ENCODE data around the gene BBLN.

BBLN gene

GRCh38 chr9:128151309-128152132 is 8.5 kb upstream of the BBLN start:
- in situ Hi-C loops (cut with MboI; ENCODE audit: low pct_unique_long_range_greater_than_20kb, low sequenced_read_pairs, unreplicated experiment): no loop called here
- no peak for TF ChIP-seq CTCF (IDR thresholded peaks at IDR 0.05; ENCODE audit: extremely low read depth, insufficient read depth, missing control alignments)
- DNase-seq (ENCODE audit: low spot score): no peak

- DNase-seq (ENCODE audit: low spot score): no peak
- no peak for TF ChIP-seq CTCF (IDR thresholded peaks at IDR 0.05; ENCODE audit: extremely low read depth, insufficient read depth, missing control alignments)
- in situ Hi-C loops (cut with MboI; ENCODE audit: low pct_unique_long_range_greater_than_20kb, low sequenced_read_pairs, unreplicated experiment): no loop called here
Measured at GRCh38 chr9:128152133-128153059, 7.7 kb upstream of the BBLN start.

- TF ChIP-seq CTCF (IDR thresholded peaks at IDR 0.05; ENCODE audit: extremely low read depth, insufficient read depth, missing control alignments): no peak
- DNase-seq (ENCODE audit: low spot score): no peak
- in situ Hi-C loops (cut with MboI; ENCODE audit: low pct_unique_long_range_greater_than_20kb, low sequenced_read_pairs, unreplicated experiment): no loop called here
Measured at GRCh38 chr9:128153060-128153946, 6.8 kb upstream of the BBLN start.

- no peak for TF ChIP-seq CTCF (IDR thresholded peaks at IDR 0.05; ENCODE audit: extremely low read depth, insufficient read depth, missing control alignments)
- no peak for DNase-seq (ENCODE audit: low spot score)
- in situ Hi-C loops (cut with MboI; ENCODE audit: low pct_unique_long_range_greater_than_20kb, low sequenced_read_pairs, unreplicated experiment): no loop called here
Measured at GRCh38 chr9:128153947-128154695, 5.9 kb upstream of the BBLN start.

GRCh38 chr9:128155736-128156500 is 4.1 kb upstream of the BBLN start:
- in situ Hi-C loops (cut with MboI; ENCODE audit: low pct_unique_long_range_greater_than_20kb, low sequenced_read_pairs, unreplicated experiment): no loop called here
- no peak for TF ChIP-seq CTCF (IDR thresholded peaks at IDR 0.05; ENCODE audit: extremely low read depth, insufficient read depth, missing control alignments)
- DNase-seq (ENCODE audit: low spot score): no peak

Measured in GM13977 (cell line).